Colon (tissue), 2 donors: ENCODE measurements around the gene IFNA5.

Source experiments
- FAIRE-seq: peaks from 2 replicates; lab custom pipeline; 2012; peaks lifted over from hg19 to GRCh38; lab: Jason Lieb, UNC
- donor health status: control.
- donor health status: control.

IFNA5 gene

DNA sequence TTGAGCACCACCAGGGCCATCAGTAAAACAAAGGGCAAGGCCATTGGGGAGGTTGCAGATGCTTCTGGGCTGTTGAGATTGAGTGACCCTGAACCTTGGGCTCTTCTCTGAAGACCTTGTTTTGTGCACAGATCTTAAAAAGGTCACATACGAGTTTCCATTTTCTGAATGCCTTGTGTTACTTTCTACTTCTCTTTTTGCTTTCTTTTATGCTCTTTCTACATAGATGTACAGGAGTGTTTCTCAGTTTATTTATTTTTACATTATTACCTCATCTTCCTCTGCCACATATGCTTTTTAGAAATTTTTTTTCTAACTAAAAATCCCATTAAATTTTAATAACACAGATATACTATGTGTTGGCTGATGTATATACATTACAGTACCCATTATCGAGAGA is at the start of gene IFNA5:
IFNA5 (minus strand) TSS at position 101 of the 400 bp plus-strand sequence; CDS start at position 44, 57 bp downstream.
- FAIRE-seq = no peak

DNA sequence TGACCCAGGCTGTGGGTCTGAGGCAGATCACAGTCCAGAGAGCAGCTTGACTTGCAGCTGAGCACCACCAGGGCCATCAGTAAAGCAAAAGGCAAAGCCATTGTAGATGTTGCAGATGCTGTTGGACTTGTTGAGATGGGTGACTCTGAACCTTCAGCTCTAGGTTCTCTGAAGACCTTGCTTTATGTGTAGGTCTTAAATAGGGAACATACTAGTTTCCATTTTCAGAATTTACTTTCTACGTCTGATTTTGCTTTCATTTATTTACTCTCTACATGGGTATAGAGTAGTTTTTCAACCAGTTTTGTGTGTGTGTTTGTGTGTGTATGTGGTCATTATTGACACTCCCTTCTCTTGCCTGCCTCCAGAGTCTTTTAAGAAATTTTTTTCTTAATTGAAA is 45.7 kb upstream of the IFNA5 start, which contains the start of gene IFNA6:
IFNA6 (minus strand) TSS at position 101 of the 400 bp plus-strand sequence; CDS start at position 101, 0 bp downstream.
- no peak for FAIRE-seq

DNA sequence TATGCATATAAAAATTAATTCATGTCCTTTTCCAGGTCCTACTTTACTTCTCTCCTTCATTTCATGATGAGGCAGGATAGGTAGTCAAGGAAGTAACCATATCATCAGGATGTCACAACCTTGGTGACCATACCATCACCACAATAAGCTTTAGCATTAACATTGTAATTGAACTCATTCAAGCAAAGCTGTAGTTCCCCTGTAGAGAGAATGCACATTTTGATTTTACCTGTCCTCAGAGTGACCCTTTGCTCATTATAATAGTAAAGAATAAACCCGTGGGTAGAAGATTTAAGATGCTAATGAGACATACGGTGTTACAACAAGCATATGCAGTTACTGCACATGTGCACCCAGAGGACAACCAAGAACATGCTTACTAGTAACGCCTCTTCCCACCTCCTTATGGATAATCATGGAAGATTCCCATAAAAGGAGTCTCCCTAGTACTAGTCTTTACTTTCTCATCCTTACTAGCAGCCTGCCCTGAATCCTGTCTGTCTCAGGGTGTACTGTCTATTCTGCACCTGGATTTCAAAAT is 43.4 kb upstream of the IFNA5 start:
- FAIRE-seq = no peak

DNA sequence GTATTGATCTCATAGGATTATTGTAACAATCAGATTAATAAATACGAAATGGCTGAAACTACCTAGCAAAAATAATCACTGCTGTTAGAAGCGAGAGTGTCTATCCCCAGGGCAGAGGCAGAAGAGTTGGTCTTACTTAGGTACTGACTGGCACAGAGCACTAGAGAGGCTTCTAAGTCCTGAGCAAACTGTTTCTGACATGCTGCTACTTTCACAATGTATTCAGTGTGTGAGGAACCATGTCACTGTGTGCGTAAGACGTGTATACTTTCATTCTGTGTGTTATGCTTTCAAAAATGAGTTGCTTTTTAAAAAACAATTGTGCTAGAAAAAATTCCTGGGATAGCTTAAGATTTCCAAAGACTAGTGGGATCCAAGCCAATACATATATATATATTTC is 35.6 kb upstream of the IFNA5 start:
- FAIRE-seq = no peak

DNA sequence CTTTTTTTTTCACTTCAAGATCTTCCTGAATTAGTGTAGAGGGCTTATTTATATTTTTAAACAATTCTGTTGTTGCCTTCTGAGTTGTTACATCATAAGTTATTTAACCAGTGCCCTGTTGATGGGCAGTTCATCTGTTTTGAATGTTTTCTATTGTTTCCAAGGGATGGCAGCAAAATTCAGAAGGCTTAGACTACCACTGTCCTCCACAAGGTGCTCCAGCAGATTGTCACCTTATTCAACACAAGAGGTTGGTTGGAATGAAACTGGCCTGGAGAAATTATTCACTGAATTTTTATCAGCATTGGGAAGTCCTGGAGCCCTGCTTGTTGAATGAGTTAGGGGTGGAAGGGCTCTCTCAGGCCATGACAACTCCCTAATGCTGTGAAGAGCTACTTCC is 31.3 kb upstream of the IFNA5 start:
- FAIRE-seq = no peak

DNA sequence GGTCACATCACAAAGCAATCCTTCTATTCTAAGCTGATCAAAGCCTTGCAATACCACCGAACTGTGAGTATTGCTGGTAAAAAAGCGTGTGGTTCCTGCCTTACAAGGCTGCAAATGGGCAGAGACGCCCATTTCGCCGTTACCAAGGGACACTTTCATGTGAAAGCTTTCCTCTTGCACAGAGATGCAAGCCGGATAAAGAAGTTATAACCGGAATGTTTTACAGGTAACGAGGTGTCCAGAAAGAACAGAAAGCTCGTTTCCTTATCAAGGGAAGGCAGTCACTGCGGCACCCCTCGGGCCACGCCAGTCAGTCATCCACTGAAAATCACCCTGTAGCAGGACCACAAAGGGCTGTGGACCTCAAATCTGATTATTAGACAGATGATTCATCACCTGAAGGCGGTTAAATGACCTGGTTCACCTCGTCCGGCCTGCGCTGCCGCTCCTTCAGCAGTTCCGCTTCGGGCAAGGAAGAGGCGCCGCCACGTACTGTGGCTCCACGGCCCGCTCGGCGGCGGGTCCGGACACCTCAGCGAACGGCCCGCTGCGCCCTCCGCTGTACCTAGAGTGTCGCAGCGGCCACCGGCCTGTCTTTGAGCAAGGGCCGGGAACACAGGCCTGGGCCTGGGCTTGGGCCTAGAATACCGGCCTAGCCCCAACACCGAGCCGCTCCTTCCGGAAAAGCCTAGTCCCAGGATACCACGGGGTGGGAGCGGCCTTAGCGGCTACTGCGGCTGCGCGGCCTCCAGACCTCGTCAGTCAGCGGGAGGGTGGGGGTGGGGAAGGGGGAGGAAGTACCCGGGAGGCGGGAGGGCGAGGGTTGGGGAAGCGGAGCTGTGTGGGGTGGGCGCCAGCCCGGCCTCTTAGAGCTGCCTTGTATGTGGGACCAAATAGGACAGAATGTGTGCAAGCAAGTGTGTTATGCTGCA is 29.9 kb upstream of the IFNA5 start, which contains the start of gene KLHL9:
KLHL9 (minus strand) TSS at position 704 of the 932 bp plus-strand sequence; CDS start at position 159, 545 bp downstream.
- FAIRE-seq = no peak

DNA sequence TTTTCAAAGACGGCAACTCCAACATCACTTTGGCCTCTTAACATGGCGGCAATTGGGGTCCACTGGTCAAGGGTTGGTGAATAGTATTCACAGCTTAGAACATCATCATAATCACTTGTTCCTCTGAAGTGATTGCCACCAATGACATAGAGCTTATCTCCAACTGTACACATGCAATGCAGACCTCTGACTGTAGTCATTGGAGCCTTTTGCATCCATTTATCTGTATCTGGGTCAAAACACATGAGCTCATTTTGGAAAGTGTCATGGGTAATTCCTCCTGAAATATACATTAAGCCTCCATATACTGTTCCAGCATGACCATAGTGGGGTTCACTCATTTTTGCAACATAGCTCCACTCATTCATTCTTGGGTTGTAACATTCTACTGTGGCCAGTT is 28.1 kb upstream of the IFNA5 start:
- no peak for FAIRE-seq

DNA sequence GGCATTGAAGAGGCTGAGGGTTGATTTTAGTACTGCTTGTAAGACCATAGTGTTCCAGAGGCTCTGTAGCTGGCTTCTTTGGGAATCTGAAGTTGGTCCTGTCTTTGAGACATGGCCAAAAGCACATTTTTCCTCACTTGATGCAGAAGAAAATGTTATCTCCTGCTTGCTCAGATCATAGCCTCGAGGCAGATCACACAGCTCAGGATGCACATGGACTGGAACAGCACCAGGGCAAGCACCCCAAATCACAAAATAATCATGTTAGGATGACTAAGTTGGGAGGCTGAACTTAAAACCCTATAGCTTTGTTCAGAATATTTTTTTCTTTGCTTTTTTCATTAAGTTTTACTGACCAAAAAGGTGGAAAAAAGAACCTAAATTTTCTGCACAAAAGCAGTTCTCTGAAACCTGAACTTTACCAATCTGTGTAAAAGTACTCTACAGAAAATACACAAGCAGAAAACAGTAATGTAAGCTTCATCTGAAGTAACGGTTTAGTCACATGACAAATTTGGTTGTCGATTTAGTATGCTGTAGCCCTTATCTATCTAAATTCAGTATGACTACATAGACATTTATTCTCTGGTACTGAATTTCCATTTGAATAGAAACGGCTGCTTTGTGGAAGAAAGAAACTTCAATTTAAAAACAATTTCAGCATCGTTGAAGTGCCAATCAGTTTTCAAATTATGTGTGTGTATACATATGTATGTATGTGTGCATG is 26.7 kb upstream of the IFNA5 start:
- FAIRE-seq = no peak

DNA sequence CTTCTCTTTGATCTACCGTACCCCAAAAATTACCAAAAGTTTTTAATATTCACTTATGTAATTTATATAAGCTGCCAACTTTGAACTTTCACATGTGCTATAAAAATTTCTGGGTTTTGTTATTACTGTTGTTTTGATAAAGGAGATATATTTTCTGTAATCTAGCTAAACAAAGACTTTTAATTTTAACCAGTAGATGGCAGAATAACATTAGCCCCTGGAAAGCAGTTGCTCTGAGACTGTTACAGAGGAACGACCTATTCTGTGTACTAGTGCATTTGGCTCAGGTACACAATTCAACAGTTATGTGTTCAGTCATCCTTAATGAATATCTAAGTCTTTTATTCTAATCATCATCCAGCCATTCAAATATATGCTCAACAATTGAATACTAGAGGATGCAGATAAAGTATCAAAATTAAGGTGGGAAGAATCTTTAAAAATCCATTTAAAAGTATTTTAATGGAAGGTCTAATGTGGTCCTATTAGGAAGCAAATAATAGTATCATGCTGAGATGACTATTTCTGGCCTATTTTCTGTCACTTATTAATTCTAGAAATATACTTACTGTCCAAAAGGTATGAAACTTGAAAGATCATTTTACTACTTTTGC is 21.5 kb upstream of the IFNA5 start:
- peak; percentile 83 for FAIRE-seq

DNA sequence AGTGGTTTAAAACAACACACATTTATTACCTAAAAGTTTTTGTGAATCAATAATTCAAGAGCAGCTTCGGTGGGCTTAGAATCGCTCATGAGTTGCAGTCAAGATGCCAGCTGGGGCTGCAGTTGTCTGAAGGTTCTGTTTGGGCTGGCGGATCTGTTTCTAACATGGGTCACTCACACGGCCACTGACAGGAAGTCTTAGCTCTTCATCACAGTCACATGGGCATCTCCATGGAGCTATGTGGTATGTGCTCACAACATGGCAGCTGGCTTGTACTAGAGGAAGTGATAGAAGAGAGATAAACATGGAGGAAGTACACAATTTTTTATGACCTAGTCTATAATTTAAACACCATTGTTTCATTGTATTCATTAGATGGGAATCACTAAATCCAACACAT is 18.9 kb upstream of the IFNA5 start:
- FAIRE-seq = no peak

DNA sequence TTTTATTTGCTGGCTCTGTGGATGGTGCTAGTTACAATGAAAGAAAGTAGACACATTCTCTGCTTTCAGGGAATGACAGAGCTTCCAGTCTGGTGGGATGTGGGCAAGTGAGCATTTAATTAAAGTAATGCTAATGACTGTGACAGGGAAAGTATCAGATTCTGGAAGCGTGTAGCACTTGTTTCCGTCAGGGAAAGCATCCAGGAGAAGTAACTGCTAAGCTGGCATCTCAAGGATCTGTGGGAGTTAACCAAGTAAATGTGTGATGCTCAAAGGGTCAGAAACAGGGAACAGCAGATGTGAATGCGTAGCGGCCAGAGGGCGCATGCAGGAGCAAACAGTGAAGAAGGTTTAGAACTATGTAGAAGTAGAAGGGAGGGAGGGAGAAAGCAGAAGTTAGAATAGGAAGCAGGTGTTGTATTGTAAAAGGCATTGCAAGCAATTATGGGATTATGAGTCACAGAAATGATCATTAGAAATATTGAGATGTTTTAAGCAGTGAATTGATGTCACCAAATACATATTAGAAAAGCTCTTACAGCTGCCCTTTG is 17.9 kb upstream of the IFNA5 start:
- FAIRE-seq = no peak

DNA sequence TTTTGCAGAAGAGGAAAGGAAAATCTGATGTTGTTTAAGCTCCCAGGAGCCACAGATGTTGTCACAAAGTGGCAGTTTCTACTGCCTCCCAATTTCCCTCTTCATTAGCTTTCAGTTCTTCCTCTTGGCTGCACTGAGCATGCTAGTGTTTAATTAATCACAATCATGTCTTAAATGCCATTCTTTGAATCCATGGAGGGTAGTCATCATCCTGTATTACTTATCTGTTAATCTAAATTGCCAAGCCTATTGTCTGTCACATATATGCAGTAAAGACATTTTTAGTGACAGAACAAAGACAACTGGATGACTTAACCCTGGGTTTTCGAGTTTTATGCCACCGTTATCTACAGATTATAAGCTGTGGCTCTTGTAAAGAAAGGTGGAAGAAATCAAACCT is 15.4 kb upstream of the IFNA5 start:
- no peak for FAIRE-seq

DNA sequence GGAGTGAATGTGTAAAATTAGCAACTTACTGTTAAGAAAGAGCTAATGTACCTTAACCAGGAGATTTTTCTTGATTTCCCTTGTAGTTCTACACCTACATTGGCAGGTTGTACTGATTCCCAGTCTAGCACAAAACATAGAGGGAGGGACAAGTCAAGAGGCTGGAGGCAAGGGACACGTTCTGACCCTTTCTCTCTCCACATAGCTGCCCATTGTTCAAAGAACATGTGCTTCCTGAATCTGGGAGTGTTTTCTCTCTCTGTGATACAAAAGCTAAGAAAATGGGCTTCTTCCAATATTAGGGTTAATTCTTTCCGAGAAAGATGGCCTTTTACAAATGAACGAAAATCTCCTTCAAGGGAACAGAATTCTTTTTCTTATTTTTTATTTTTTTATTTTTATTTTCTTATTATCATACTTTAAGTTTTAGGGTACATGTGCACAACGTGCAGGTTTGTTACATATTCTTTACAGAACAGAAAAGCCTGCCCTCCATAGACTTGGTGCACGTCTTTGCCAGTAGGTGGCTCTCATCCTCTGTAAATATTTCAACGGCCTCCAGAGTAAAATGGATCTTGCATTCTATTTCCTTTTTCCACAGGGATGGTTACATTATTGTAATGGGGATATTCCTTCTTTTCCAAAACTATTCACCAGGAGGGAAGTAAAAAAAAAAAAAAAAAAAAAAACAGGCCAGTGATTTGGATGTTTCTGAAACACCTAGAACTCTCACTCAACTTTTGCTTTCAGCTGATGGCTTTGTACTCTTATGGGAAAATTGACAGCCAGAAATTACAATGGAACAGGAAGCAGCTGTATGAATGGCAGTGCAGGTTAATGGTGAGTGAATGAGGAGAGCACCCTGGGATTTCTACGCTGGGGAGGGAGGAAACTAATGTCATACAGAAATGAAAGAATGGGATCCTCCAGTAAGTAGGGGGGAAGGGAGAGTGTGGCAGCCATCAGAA is 13.1 kb upstream of the IFNA5 start:
- FAIRE-seq = peak; percentile 78

DNA sequence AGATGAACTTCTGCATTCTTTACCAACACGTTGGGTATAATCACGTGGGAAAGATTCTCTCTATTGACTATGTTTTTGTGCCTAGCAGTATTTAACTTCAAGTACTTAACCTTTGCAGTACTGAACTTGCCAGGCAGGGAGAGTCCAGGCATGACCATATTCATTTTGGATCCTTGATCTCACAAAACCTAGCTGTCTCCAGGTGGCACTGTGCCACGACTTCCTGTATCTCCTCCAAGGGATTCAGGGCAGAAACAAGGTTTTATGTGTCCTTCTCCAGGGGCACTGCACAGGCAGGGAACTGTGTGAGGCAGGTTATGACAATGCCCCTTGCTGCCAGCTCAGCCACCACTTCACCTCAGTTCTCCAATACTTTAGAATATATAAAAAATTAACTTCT is 11.7 kb upstream of the IFNA5 start:
- FAIRE-seq = no peak

DNA sequence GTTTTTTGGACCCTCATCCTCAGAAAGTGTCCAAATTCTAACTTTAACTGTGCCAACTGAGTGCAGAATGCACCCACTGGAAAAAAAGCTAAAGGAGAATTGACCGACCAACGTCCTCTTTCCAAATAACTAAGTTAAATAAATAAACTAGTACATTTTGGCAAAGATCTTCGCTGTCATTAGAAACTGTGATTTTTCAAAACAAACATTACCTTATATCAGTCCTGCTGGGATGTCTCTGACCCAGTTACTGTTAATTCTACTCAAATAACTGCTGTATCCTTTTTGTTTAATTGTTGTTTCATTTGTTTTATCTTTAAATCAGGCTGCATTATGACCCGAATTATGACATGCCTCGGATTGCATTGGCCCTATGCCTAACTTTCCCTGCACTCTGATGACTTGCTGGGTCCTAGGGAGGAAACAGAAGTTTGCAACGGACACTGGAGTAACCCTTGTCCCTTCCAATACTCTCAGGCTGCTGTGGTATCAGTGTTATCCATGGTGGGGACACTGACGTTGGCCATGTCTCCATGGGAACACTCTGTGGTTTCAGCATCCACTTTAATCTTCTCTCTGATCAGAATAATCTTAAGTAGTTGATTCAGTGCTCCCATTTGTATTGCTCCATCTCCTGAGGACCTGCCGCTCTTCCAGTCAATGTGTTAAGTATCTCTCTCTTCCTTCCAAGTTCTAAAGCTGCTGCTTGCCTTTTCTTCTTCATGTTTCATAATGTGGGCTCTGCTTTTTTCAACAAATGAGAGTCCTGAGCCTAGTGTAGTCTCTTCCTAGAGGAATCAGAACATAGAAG is 11.1 kb upstream of the IFNA5 start:
- FAIRE-seq = no peak

DNA sequence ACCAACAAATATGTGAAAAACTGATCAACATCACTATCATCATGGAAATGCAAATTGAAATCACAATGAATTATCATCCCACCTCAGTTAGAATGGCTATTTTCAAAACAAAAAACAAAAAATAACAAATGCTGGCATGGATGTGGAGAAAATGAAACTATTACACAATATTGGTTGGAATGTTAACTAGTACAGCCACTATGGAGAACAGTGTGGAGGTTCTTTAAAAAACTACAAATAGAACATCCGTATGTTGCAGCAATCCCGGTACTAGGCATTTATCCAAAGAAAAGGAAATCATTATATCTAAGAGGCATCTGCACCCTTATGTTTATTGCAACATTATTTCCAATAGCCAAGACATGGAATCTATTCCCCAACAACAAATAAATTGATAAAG is 9.0 kb upstream of the IFNA5 start:
- FAIRE-seq = no peak

DNA sequence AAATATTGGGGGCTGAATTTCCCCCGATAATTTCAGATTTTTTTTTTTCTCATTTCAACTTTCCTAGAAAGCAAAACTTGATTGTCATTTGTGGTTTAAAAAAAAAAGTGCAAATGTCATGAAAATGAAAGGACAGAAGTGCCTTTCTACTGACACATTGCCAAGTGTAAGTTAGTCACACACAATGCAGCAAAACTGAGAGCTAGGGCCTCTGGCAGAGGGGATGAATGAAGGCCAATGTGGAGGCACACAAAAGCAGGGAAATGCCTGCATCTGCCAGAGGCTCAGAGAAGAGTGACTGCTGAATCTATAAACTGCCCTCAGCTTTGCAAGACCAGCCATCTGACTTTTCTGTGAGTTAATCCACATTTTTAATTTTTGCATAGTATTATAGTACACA is 6.8 kb upstream of the IFNA5 start:
- no peak for FAIRE-seq

DNA sequence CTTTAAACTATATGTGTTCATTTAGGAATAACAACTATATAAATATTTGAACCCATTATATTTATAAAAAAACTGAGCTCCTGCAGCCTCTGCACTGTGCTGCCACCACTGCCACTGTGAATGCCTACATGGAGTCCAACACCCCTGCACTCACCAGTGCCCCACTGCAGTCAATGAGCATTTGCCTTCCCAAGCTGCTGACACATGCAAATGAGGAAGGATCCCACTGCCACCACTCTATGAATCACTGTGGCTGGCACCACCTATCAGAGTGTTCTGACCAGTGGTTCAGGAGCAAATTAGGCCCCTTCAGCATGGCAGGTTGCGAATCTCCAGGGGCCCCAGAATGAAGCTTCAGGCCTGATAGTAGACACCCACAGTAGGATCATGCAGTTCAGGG is 9.1 kb downstream of the IFNA5 start:
- FAIRE-seq = no peak

DNA sequence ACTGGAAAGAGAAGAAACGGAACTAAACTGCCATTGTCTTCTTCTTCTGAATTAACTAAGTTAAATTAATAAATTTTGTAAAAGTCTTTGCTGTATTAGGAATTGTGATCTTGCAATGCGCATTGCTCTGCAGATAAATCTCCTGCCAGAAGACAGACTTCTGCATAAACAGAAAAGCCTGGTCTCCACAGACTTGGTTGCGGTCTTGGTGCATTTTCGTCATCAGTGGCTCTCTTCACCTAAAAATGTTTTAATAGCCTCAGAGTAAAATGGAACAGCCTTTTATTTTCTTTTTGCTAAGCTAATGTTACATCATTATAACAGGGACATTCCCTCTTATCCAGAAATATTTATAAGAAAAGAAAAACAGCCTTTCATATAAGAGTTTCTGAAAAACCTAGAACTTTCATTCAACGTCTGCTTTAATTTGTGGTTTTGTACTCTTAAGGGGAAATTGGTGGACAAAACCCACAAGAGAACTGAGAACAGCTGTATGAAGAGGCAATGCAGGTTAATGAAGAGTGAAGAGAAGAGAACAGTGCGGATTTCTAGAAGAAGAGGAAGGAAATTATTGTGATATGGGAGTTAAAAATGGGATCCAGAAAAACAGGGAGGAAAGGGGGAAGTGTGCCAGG is 10.1 kb downstream of the IFNA5 start:
- no peak for FAIRE-seq
